ENCODE results near the gene RNU6-7.
A peak's percentile ranks its signal among the peaks of the same experiment; 100 is the strongest.

RNU6-7 gene

GRCh38 chr14:32201816-32202490 is at the start of gene RNU6-7:
Gene RNU6-7 (plus strand): TSS chr14:32202045.
- DNase-seq = peak; percentile 95

- no peak for DNase-seq
Measured at GRCh38 chr14:32166029-32166428, 35.8 kb upstream of the RNU6-7 start.

- DNase-seq = no peak
Measured at GRCh38 chr14:32166924-32167323, 34.9 kb upstream of the RNU6-7 start.

- no peak for DNase-seq
Measured at GRCh38 chr14:32167907-32168306, 33.9 kb upstream of the RNU6-7 start.

- no peak for DNase-seq
Measured at GRCh38 chr14:32169191-32169590, 32.7 kb upstream of the RNU6-7 start.

- DNase-seq = no peak
Measured at GRCh38 chr14:32171469-32171868, 30.4 kb upstream of the RNU6-7 start.

- no peak for DNase-seq
Measured at GRCh38 chr14:32183151-32184058, 18.4 kb upstream of the RNU6-7 start.

- DNase-seq = no peak
Measured at GRCh38 chr14:32185097-32185496, 16.7 kb upstream of the RNU6-7 start.

- DNase-seq = no peak
Measured at GRCh38 chr14:32186248-32186647, 15.6 kb upstream of the RNU6-7 start.

- no peak for DNase-seq
Measured at GRCh38 chr14:32189811-32190210, 12.0 kb upstream of the RNU6-7 start.

GRCh38 chr14:32190673-32191072 is 11.2 kb upstream of the RNU6-7 start:
- no peak for DNase-seq

- DNase-seq = no peak
Measured at GRCh38 chr14:32192712-32193373, 9.0 kb upstream of the RNU6-7 start.

- no peak for DNase-seq
Measured at GRCh38 chr14:32193532-32193931, 8.3 kb upstream of the RNU6-7 start.

GRCh38 chr14:32195636-32196035 is 6.2 kb upstream of the RNU6-7 start:
- DNase-seq = no peak

- no peak for DNase-seq
Measured at GRCh38 chr14:32197919-32198318, 3.9 kb upstream of the RNU6-7 start.

- no peak for DNase-seq
Measured at GRCh38 chr14:32200368-32201192, 1.3 kb upstream of the RNU6-7 start.

GRCh38 chr14:32201193-32201815 is 541 bp upstream of the RNU6-7 start:
- DNase-seq = peak; percentile 90

GRCh38 chr14:32202491-32202997 is 699 bp downstream of the RNU6-7 start:
- DNase-seq = peak; percentile 88

- peak; percentile 97 for DNase-seq
Measured at GRCh38 chr14:32202998-32203882, 1.4 kb downstream of the RNU6-7 start, which contains the start of gene RNU6-8. Gene RNU6-8 (minus strand): TSS chr14:32203269.

GRCh38 chr14:32203928-32204357 is 2.1 kb downstream of the RNU6-7 start:
- peak; percentile 83 for DNase-seq

GRCh38 chr14:32205554-32205953 is 3.7 kb downstream of the RNU6-7 start:
- no peak for DNase-seq

Measured in eye (tissue), 1 donor.